DND-41 (cell line): ENCODE data around the gene RAE1.

ENCODE experiments used
- ATAC-seq: fragments of 200-7000 bp; cut with Tn5 transposase; 3 replicates; pipeline ENCODE4 v1.9.1; 2021; ENCODE audit warnings: low read depth; ENCODE audit not compliant: insufficient read depth
- DNase-seq: peaks from one replicate; pipeline ENCODE4 v3.0.0-alpha.2; 2020
- H2AFZ ChIP-seq: 2 replicates; pipeline ENCODE4 v1.6.0; 2012; ENCODE audit warnings: low read depth, low read length
- H3K27ac ChIP-seq: 2 replicates; pipeline ENCODE4 v1.5.1; 2012; ENCODE audit warnings: low read length, inconsistent platforms
- H3K27me3 ChIP-seq: fragments of 200-600 bp; sonication (generic); 2 replicates; pipeline ENCODE4 v1.6.0; 2012; ENCODE audit warnings: low read length, mild to moderate bottlenecking, inconsistent platforms; ENCODE audit not compliant: insufficient read depth, poor library complexity
- H3K36me3 ChIP-seq: 2 replicates; pipeline ENCODE4 v1.5.1; 2012; ENCODE audit warnings: low read length, inconsistent platforms; ENCODE audit not compliant: insufficient read depth
- H3K4me1 ChIP-seq: 2 replicates; pipeline ENCODE4 v1.5.1; 2012; ENCODE audit warnings: mild to moderate bottlenecking, low read length; ENCODE audit not compliant: insufficient read depth
- H3K4me2 ChIP-seq: 2 replicates; pipeline ENCODE4 v1.6.0; 2012; ENCODE audit warnings: mild to moderate bottlenecking, moderate library complexity, low read length, inconsistent platforms; ENCODE audit not compliant: insufficient read depth
- H3K4me3 ChIP-seq, 2 experiments: fragments of 200-600 bp in 1 of 2; shearing (Covaris generic) in 1 of 2; 2 replicates each; pipeline ENCODE4 v1.5.1; 2012 to 2016; ENCODE audit warnings: inconsistent platforms in 2 of 2, low read length in 2 of 2, mild to moderate bottlenecking in 2 of 2, low read depth in 1 of 2, moderate library complexity in 1 of 2
- H3K79me2 ChIP-seq: 2 replicates; pipeline ENCODE4 v1.6.0; 2012; ENCODE audit warnings: low read length, inconsistent platforms; ENCODE audit not compliant: insufficient read depth
- H3K9ac ChIP-seq: 2 replicates; pipeline ENCODE4 v1.6.0; 2012; ENCODE audit warnings: low read depth, mild to moderate bottlenecking, inconsistent platforms, low read length, moderate library complexity
- H3K9me3 ChIP-seq: 2 replicates; pipeline ENCODE4 v1.5.1; 2012; ENCODE audit warnings: low read length, moderate library complexity, mild to moderate bottlenecking, inconsistent platforms; ENCODE audit not compliant: insufficient read depth, severe bottlenecking
- H4K20me1 ChIP-seq: 2 replicates; pipeline ENCODE4 v1.6.0; 2012; ENCODE audit warnings: low read length; ENCODE audit not compliant: insufficient read depth
- CTCF ChIP-seq: IDR thresholded peaks from 2 replicates; pipeline ENCODE4 v1.5.1; 2012; ENCODE audit warnings: borderline replicate concordance, low read length, moderate library complexity, mild to moderate bottlenecking; ENCODE audit not compliant: poor library complexity, severe bottlenecking; ENCODE audit errors: extremely low read depth
- EZH2 ChIP-seq: IDR thresholded peaks from 3 replicates; pipeline ENCODE4 v1.6.1; 2012; ENCODE audit warnings: borderline replicate concordance, low read depth, mild to moderate bottlenecking, moderate library complexity, low read length, inconsistent platforms; ENCODE audit not compliant: severe bottlenecking

The RAE1 gene

GRCh38 chr20:57405236-57406016 lies 54.4 kb downstream of the RAE1 start:
- Histone ChIP-seq H3K27ac (no peak overlapping the region), H3K9me3 (no peaks in the 10 kb centered on the region), H3K27me3 (no peaks in the 10 kb centered on the region), H4K20me1 (peaks cover 85% of the 10 kb centered on the region), H2AFZ (no peak overlapping the region), H3K9ac (no peak overlapping the region), H3K4me2 (no peak overlapping the region), H3K79me2 (no peaks in the 10 kb centered on the region), H3K36me3 (peaks cover 17% of the 10 kb centered on the region; the same call in 1 of the 2 replicates), H3K4me1 (peaks cover 14% of the 10 kb centered on the region; the same call in 1 of the 2 replicates), H3K4me3 (no peak overlapping the region)
- no peak for ATAC-seq
- DNase-seq, result no peak
- TF ChIP-seq CTCF (no peak), EZH2 (no peak)

- H3K4me2 ChIP-seq, result no peak overlapping the region
- H3K27me3 ChIP-seq, result no peaks in the 10 kb centered on the region
- DNase-seq (no peak), ATAC-seq (no peak)
- no peak overlapping the region for H3K4me3 ChIP-seq
- no peak overlapping the region for H3K9ac ChIP-seq
- H3K4me1 ChIP-seq, result no peaks in the 10 kb centered on the region
- H3K9me3 ChIP-seq, result no peaks in the 10 kb centered on the region
- H2AFZ ChIP-seq, result no peak overlapping the region
- no peak overlapping the region for H3K27ac ChIP-seq
- peaks cover 84% of the 10 kb centered on the region for H4K20me1 ChIP-seq
- H3K36me3 ChIP-seq, result peaks cover 10% of the 10 kb centered on the region; the same call in 1 of the 2 replicates
- no peak for TF ChIP-seq EZH2
- no peak for TF ChIP-seq CTCF
- no peaks in the 10 kb centered on the region for H3K79me2 ChIP-seq
These were observed 56.5 kb downstream of the RAE1 start for GRCh38 chr20:57407541-57407956.

GRCh38 chr20:57408131-57408530 lies 57.1 kb downstream of the RAE1 start:
- TF ChIP-seq CTCF (no peak), EZH2 (no peak)
- Histone ChIP-seq H3K27ac (no peak overlapping the region), H3K27me3 (no peaks in the 10 kb centered on the region), H2AFZ (no peak overlapping the region), H3K79me2 (no peaks in the 10 kb centered on the region), H3K4me2 (no peak overlapping the region), H3K4me3 (no peak overlapping the region), H3K9me3 (no peaks in the 10 kb centered on the region), H3K4me1 (no peaks in the 10 kb centered on the region), H3K36me3 (peaks cover 9% of the 10 kb centered on the region; the same call in 1 of the 2 replicates), H3K9ac (no peak overlapping the region), H4K20me1 (peaks cover 84% of the 10 kb centered on the region)
- ATAC-seq (no peak), DNase-seq (no peak)
